Activated CD4-positive, CD25-positive, alpha-beta regulatory T cell treated with anti-CD3 and anti-CD28 coated beads, Interleukin-2, amount 50 U/mL, for 24 hours (primary cell): Measurements from ENCODE around the gene SNX33.
A peak's percentile ranks its signal among the peaks of the same experiment; 100 is the strongest.

Source experiments
- ATAC-seq, 2 donors: fragments of 150-1000 bp; cut with Tn5 transposase; one replicate each; pipeline ENCODE4 v1.10.0; 2021; ENCODE audit warnings: mild to moderate bottlenecking in 1 of 2, moderate library complexity in 1 of 2

SNX33 gene

GRCh38 chr15:75644376-75644775 lies 3.3 kb upstream of the SNX33 start:
- ATAC-seq = no peak

GRCh38 chr15:75646112-75646943 lies 1.4 kb upstream of the SNX33 start:
- no peak for ATAC-seq

- peak in 1 of 2 donors; percentile 19 for ATAC-seq
These were observed 758 bp upstream of the SNX33 start for GRCh38 chr15:75646944-75647364.

- ATAC-seq = no peak
These were observed 666 bp downstream of the SNX33 start for GRCh38 chr15:75648156-75649000.

GRCh38 chr15:75649045-75649761 lies 1.5 kb downstream of the SNX33 start:
- ATAC-seq = no peak

GRCh38 chr15:75649848-75650247 lies 2.1 kb downstream of the SNX33 start:
- ATAC-seq = no peak

GRCh38 chr15:75650908-75651809 lies 3.4 kb downstream of the SNX33 start:
- ATAC-seq = no peak

GRCh38 chr15:75651810-75652543 lies 4.3 kb downstream of the SNX33 start:
- ATAC-seq = no peak

GRCh38 chr15:75653347-75653913 lies 5.7 kb downstream of the SNX33 start:
- no peak for ATAC-seq

- ATAC-seq = no peak
These were observed 6.6 kb downstream of the SNX33 start for GRCh38 chr15:75654201-75654907.

- no peak for ATAC-seq
These were observed 8.2 kb downstream of the SNX33 start for GRCh38 chr15:75655931-75656330.

- ATAC-seq = no peak
These were observed 8.6 kb downstream of the SNX33 start for GRCh38 chr15:75656331-75656730.

- no peak for ATAC-seq
These were observed 9.1 kb downstream of the SNX33 start for GRCh38 chr15:75656813-75657212.

GRCh38 chr15:75659141-75659771 lies 11.5 kb downstream of the SNX33 start:
- no peak for ATAC-seq

GRCh38 chr15:75659928-75660645 lies 12.4 kb downstream of the SNX33 start:
- no peak for ATAC-seq

- ATAC-seq = no peak
These were observed 13.5 kb downstream of the SNX33 start for GRCh38 chr15:75661100-75661755.

- ATAC-seq = no peak
These were observed 14.0 kb downstream of the SNX33 start for GRCh38 chr15:75661756-75662140.

GRCh38 chr15:75662823-75663519 lies 15.3 kb downstream of the SNX33 start:
- ATAC-seq = no peak
